Rectal smooth muscle tissue (tissue), 1 donor: ENCODE data around the gene C10orf90.

Experiments used
- H3K27ac ChIP-seq: one replicate; pipeline ENCODE4 v1.7.0; 2013; ENCODE audit warnings: low read depth, low read length, inconsistent platforms
- H3K27me3 ChIP-seq: one replicate; pipeline ENCODE4 v1.7.0; 2013; ENCODE audit warnings: low read length; ENCODE audit not compliant: control insufficient read depth, insufficient read depth
- H3K36me3 ChIP-seq: one replicate; pipeline ENCODE4 v1.7.0; 2013; ENCODE audit warnings: low read length; ENCODE audit not compliant: control insufficient read depth, insufficient read depth
- H3K4me1 ChIP-seq: one replicate; pipeline ENCODE4 v1.7.0; 2013; ENCODE audit warnings: low read length; ENCODE audit not compliant: control insufficient read depth, insufficient read depth
- H3K4me3 ChIP-seq: one replicate; pipeline ENCODE4 v1.7.0; 2013; ENCODE audit warnings: low read length
- H3K9ac ChIP-seq: one replicate; pipeline ENCODE4 v1.7.0; 2013; ENCODE audit warnings: low read length

C10orf90 gene

GRCh38 chr10:126689461-126689994 is 19.0 kb upstream of the C10orf90 start:
- Histone ChIP-seq H3K9ac (no peak overlapping the region), H3K4me3 (no peak overlapping the region), H3K4me1 (no peaks in the 10 kb centered on the region), H3K27me3 (no peaks in the 10 kb centered on the region), H3K36me3 (no peaks in the 10 kb centered on the region), H3K27ac (no peak overlapping the region)

- Histone ChIP-seq H3K4me1 (no peaks in the 10 kb centered on the region), H3K9ac (no peak overlapping the region)
Observed at GRCh38 chr10:126687121-126687606, 16.7 kb upstream of the C10orf90 start.

GRCh38 chr10:126686719-126687118 is 16.2 kb upstream of the C10orf90 start:
- H3K27ac ChIP-seq = no peak overlapping the region
- H3K36me3 ChIP-seq = no peaks in the 10 kb centered on the region
- no peak overlapping the region for H3K4me3 ChIP-seq
- H3K27me3 ChIP-seq = no peaks in the 10 kb centered on the region
- no peak overlapping the region for H3K9ac ChIP-seq
- H3K4me1 ChIP-seq = no peaks in the 10 kb centered on the region

More at GRCh38 chr10:126687121-126687606, 16.7 kb upstream of the C10orf90 start:
- Histone ChIP-seq H3K27ac (no peak overlapping the region), H3K36me3 (no peaks in the 10 kb centered on the region), H3K4me3 (no peak overlapping the region), H3K27me3 (no peaks in the 10 kb centered on the region)

- no peaks in the 10 kb centered on the region for H3K27me3 ChIP-seq
- no peaks in the 10 kb centered on the region for H3K4me1 ChIP-seq
- H3K27ac ChIP-seq = no peak overlapping the region
- no peak overlapping the region for H3K9ac ChIP-seq
- no peak overlapping the region for H3K4me3 ChIP-seq
- no peaks in the 10 kb centered on the region for H3K36me3 ChIP-seq
Observed at GRCh38 chr10:126686268-126686667, 15.8 kb upstream of the C10orf90 start.

GRCh38 chr10:126685756-126686155 is 15.3 kb upstream of the C10orf90 start:
- Histone ChIP-seq H3K4me3 (no peak overlapping the region), H3K4me1 (no peaks in the 10 kb centered on the region), H3K27ac (no peak overlapping the region), H3K27me3 (no peaks in the 10 kb centered on the region), H3K9ac (no peak overlapping the region), H3K36me3 (no peaks in the 10 kb centered on the region)

- Histone ChIP-seq H3K36me3 (no peaks in the 10 kb centered on the region), H3K27ac (no peak overlapping the region), H3K4me1 (no peaks in the 10 kb centered on the region), H3K27me3 (no peaks in the 10 kb centered on the region), H3K4me3 (no peak overlapping the region), H3K9ac (no peak overlapping the region)
Observed at GRCh38 chr10:126684171-126684745, 13.8 kb upstream of the C10orf90 start.

- Histone ChIP-seq H3K27me3 (no peaks in the 10 kb centered on the region), H3K36me3 (no peaks in the 10 kb centered on the region), H3K27ac (no peak overlapping the region), H3K4me1 (no peaks in the 10 kb centered on the region), H3K4me3 (no peak overlapping the region), H3K9ac (no peak overlapping the region)
Observed at GRCh38 chr10:126683466-126683865, 13.0 kb upstream of the C10orf90 start.

GRCh38 chr10:126675656-126676438 is 5.4 kb upstream of the C10orf90 start:
- no peak overlapping the region for H3K4me3 ChIP-seq
- H3K4me1 ChIP-seq = no peaks in the 10 kb centered on the region
- no peak overlapping the region for H3K9ac ChIP-seq
- H3K36me3 ChIP-seq = no peaks in the 10 kb centered on the region
- H3K27me3 ChIP-seq = no peaks in the 10 kb centered on the region
- H3K27ac ChIP-seq = no peak overlapping the region

- Histone ChIP-seq H3K27ac (no peak overlapping the region), H3K9ac (no peak overlapping the region), H3K4me3 (no peak overlapping the region), H3K36me3 (no peaks in the 10 kb centered on the region), H3K4me1 (no peaks in the 10 kb centered on the region), H3K27me3 (no peaks in the 10 kb centered on the region)
Observed at GRCh38 chr10:126674741-126675515, 4.4 kb upstream of the C10orf90 start.

GRCh38 chr10:126673565-126673964 is 3.1 kb upstream of the C10orf90 start:
- no peaks in the 10 kb centered on the region for H3K27me3 ChIP-seq
- H3K4me3 ChIP-seq = no peak overlapping the region
- H3K27ac ChIP-seq = no peak overlapping the region
- H3K9ac ChIP-seq = no peak overlapping the region
- H3K36me3 ChIP-seq = no peaks in the 10 kb centered on the region
- no peaks in the 10 kb centered on the region for H3K4me1 ChIP-seq

GRCh38 chr10:126671402-126671975 is 996 bp upstream of the C10orf90 start:
- no peaks in the 10 kb centered on the region for H3K27me3 ChIP-seq
- H3K27ac ChIP-seq = no peak overlapping the region
- H3K4me3 ChIP-seq = no peak overlapping the region
- H3K4me1 ChIP-seq = no peaks in the 10 kb centered on the region
- no peaks in the 10 kb centered on the region for H3K36me3 ChIP-seq
- H3K9ac ChIP-seq = no peak overlapping the region

GRCh38 chr10:126670895-126671261 is 385 bp upstream of the C10orf90 start:
- Histone ChIP-seq H3K27me3 (no peaks in the 10 kb centered on the region), H3K9ac (no peak overlapping the region), H3K4me1 (no peaks in the 10 kb centered on the region), H3K27ac (no peak overlapping the region), H3K4me3 (no peak overlapping the region), H3K36me3 (no peaks in the 10 kb centered on the region)
